Endothelial cell of umbilical vein (primary cell): ENCODE data around the gene GRM4.

Experiments used
- EZH2 ChIP-seq: IDR thresholded peaks from 2 replicates; pipeline ENCODE4 v1.6.1; 2012; ENCODE audit warnings: borderline replicate concordance, low read depth, mild to moderate bottlenecking, moderate library complexity, low read length, inconsistent platforms; ENCODE audit not compliant: severe bottlenecking
- GATA2 ChIP-seq: IDR thresholded peaks from 2 replicates; pipeline ENCODE4 v1.7.0; 2011; ENCODE audit warnings: low read depth, mild to moderate bottlenecking, moderate library complexity, mixed read lengths, low read length; ENCODE audit not compliant: insufficient read length, insufficient read depth
- JUN ChIP-seq: IDR thresholded peaks from 2 replicates; pipeline ENCODE4 v1.6.1; 2011; ENCODE audit warnings: borderline replicate concordance, low read depth; ENCODE audit not compliant: insufficient read length, insufficient read depth
- TF ChIP-seq, protein P1 (sequence below): IDR thresholded peaks from 2 replicates; pipeline ENCODE4 v1.6.1; 2011; ENCODE audit not compliant: insufficient read depth, insufficient read length
- TF ChIP-seq, protein P2 (sequence below), 2 donors: IDR thresholded peaks; 1 replicate in 1 of 2; 2 replicates in 1 of 2; pipeline ENCODE4 v1.5.1; 2011; ENCODE audit warnings: low read length in 2 of 2, mild to moderate bottlenecking in 2 of 2, moderate library complexity in 2 of 2, control low read depth in 1 of 2, inconsistent platforms in 1 of 2, low read depth in 1 of 2; ENCODE audit not compliant: insufficient read depth in 1 of 2; ENCODE audit errors: extremely low read depth in 1 of 2

DNA sequence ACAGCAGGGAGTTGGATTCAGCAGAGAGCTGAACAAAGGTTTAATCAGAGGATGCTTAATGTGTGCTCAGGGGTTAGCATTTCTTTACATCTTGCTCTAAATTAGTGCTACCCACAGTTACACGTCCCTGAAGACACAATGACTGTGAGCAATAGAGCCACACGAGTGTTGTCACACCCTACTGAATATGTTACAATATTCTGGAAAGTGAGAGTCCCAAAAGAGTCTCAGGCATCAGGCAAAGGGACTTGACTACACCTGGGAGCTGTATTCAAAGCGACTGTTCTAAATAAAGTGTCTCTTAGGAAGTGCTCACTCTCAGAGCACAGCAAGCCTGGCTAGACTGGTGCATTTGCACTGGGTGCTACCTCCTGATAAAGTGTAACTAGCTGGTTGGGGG, 108.7 kb downstream of the GRM4 start:
- no peak for TF ChIP-seq JUN
- TF ChIP-seq, protein P1, sequence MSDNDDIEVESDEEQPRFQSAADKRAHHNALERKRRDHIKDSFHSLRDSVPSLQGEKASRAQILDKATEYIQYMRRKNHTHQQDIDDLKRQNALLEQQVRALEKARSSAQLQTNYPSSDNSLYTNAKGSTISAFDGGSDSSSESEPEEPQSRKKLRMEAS, result no peak
- TF ChIP-seq, protein P2, sequence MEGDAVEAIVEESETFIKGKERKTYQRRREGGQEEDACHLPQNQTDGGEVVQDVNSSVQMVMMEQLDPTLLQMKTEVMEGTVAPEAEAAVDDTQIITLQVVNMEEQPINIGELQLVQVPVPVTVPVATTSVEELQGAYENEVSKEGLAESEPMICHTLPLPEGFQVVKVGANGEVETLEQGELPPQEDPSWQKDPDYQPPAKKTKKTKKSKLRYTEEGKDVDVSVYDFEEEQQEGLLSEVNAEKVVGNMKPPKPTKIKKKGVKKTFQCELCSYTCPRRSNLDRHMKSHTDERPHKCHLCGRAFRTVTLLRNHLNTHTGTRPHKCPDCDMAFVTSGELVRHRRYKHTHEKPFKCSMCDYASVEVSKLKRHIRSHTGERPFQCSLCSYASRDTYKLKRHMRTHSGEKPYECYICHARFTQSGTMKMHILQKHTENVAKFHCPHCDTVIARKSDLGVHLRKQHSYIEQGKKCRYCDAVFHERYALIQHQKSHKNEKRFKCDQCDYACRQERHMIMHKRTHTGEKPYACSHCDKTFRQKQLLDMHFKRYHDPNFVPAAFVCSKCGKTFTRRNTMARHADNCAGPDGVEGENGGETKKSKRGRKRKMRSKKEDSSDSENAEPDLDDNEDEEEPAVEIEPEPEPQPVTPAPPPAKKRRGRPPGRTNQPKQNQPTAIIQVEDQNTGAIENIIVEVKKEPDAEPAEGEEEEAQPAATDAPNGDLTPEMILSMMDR (IDR thresholded peaks at IDR 0.05; ENCODE audit: extremely low read depth in 1 of 2, insufficient read depth in 1 of 2, low read depth in 1 of 2, low read length in 2 of 2), result no peak
- TF ChIP-seq EZH2, result no peak
- no peak for TF ChIP-seq GATA2
